ENCODE data around the gene ATP8A1.
"Not testable (repeated sequence)": the region's sequence is repeated elsewhere in the genome, so short reads cannot be mapped to it uniquely, and the experiment has no call there.

ATP8A1 gene

GRCh38 chr4:42656944-42657792, at the start of gene ATP8A1:
TSS of gene ATP8A1 (minus strand) at chr4:42657105. CDS start at chr4:42656873, 232 bp downstream.
- DNase-seq (ENCODE audit: low read depth), result peak; percentile 65

- no peak for DNase-seq (ENCODE audit: low read depth)
Measured at GRCh38 chr4:42706086-42706485, 49.2 kb upstream of the ATP8A1 start.

GRCh38 chr4:42703813-42704212, 46.9 kb upstream of the ATP8A1 start:
- DNase-seq (ENCODE audit: low read depth), result no peak

- DNase-seq (ENCODE audit: low read depth), result no peak
Measured at GRCh38 chr4:42702895-42703294, 46.0 kb upstream of the ATP8A1 start.

- DNase-seq (ENCODE audit: low read depth), result not testable (repeated sequence)
Measured at GRCh38 chr4:42701780-42702179, 44.9 kb upstream of the ATP8A1 start.

- DNase-seq (ENCODE audit: low read depth), result no peak
Measured at GRCh38 chr4:42690537-42690936, 33.6 kb upstream of the ATP8A1 start.

GRCh38 chr4:42683393-42683792, 26.5 kb upstream of the ATP8A1 start:
- DNase-seq (ENCODE audit: low read depth), result no peak

GRCh38 chr4:42678512-42678911, 21.6 kb upstream of the ATP8A1 start:
- DNase-seq (ENCODE audit: low read depth), result no peak

- no peak for DNase-seq (ENCODE audit: low read depth)
Measured at GRCh38 chr4:42676066-42676951, 19.4 kb upstream of the ATP8A1 start.

GRCh38 chr4:42673082-42673425, 16.1 kb upstream of the ATP8A1 start:
- DNase-seq (ENCODE audit: low read depth), result no peak

- DNase-seq (ENCODE audit: low read depth), result no peak
Measured at GRCh38 chr4:42672359-42673081, 15.6 kb upstream of the ATP8A1 start.

GRCh38 chr4:42671431-42672194, 14.7 kb upstream of the ATP8A1 start:
- DNase-seq (ENCODE audit: low read depth), result no peak

GRCh38 chr4:42658261-42658660, 1.4 kb upstream of the ATP8A1 start:
- no peak for DNase-seq (ENCODE audit: low read depth)

- no peak for DNase-seq (ENCODE audit: low read depth)
Measured at GRCh38 chr4:42656679-42656943, 294 bp downstream of the ATP8A1 start.

- DNase-seq (ENCODE audit: low read depth), result no peak
Measured at GRCh38 chr4:42655921-42656678, 805 bp downstream of the ATP8A1 start.

- no peak for DNase-seq (ENCODE audit: low read depth)
Measured at GRCh38 chr4:42655269-42655637, 1.7 kb downstream of the ATP8A1 start.

- DNase-seq (ENCODE audit: low read depth), result peak; percentile 52
Measured at GRCh38 chr4:42654631-42655268, 2.2 kb downstream of the ATP8A1 start.

GRCh38 chr4:42653626-42654560, 3.0 kb downstream of the ATP8A1 start:
- DNase-seq (ENCODE audit: low read depth), result no peak

- DNase-seq (ENCODE audit: low read depth), result not testable (repeated sequence)
Measured at GRCh38 chr4:42652529-42653231, 4.2 kb downstream of the ATP8A1 start.
